Ammon's horn (tissue), 1 donor: ENCODE measurements around the gene TCP11L2.

Experiments
- DNase-seq: peaks from one replicate; pipeline ENCODE4 v3.0.0-alpha.2; 2016; ENCODE audit warnings: low spot score

The TCP11L2 gene

GRCh38 chr12:106302401-106303201 lies at the start of gene TCP11L2:
TCP11L2 (plus strand) TSS chr12:106302733; CDS start chr12:106311076, 8,343 bp downstream.
- DNase-seq = peak; percentile 93

GRCh38 chr12:106254724-106255123 lies 47.8 kb upstream of the TCP11L2 start:
- DNase-seq = no peak

GRCh38 chr12:106255493-106255892 lies 47.0 kb upstream of the TCP11L2 start:
- no peak for DNase-seq

- DNase-seq = no peak
Measured at GRCh38 chr12:106255952-106256351, 46.6 kb upstream of the TCP11L2 start.

GRCh38 chr12:106256524-106256923 lies 46.0 kb upstream of the TCP11L2 start:
- no peak for DNase-seq

GRCh38 chr12:106258226-106258625 lies 44.3 kb upstream of the TCP11L2 start:
- DNase-seq = no peak

- no peak for DNase-seq
Measured at GRCh38 chr12:106258935-106259334, 43.6 kb upstream of the TCP11L2 start.

GRCh38 chr12:106265116-106265515 lies 37.4 kb upstream of the TCP11L2 start:
- DNase-seq = no peak

- DNase-seq = no peak
Measured at GRCh38 chr12:106267535-106267934, 35.0 kb upstream of the TCP11L2 start.

- DNase-seq = no peak
Measured at GRCh38 chr12:106269150-106269771, 33.3 kb upstream of the TCP11L2 start.

- DNase-seq = no peak
Measured at GRCh38 chr12:106271575-106272505, 30.7 kb upstream of the TCP11L2 start.

- DNase-seq = no peak
Measured at GRCh38 chr12:106273491-106273890, 29.0 kb upstream of the TCP11L2 start.

GRCh38 chr12:106274012-106274411 lies 28.5 kb upstream of the TCP11L2 start:
- DNase-seq = no peak

- DNase-seq = no peak
Measured at GRCh38 chr12:106274575-106275121, 27.9 kb upstream of the TCP11L2 start.

GRCh38 chr12:106275458-106275857 lies 27.1 kb upstream of the TCP11L2 start:
- no peak for DNase-seq

GRCh38 chr12:106276032-106276740 lies 26.3 kb upstream of the TCP11L2 start:
- no peak for DNase-seq

- peak; percentile 30 for DNase-seq
Measured at GRCh38 chr12:106280106-106280505, 22.4 kb upstream of the TCP11L2 start.

GRCh38 chr12:106281056-106281782 lies 21.3 kb upstream of the TCP11L2 start:
- no peak for DNase-seq

GRCh38 chr12:106281804-106282203 lies 20.7 kb upstream of the TCP11L2 start:
- no peak for DNase-seq

GRCh38 chr12:106282457-106283097 lies 20.0 kb upstream of the TCP11L2 start:
- DNase-seq = peak; percentile 34
